ENCODE data around the gene GPR21.

- TF ChIP-seq POLR2A (IDR thresholded peaks at IDR 0.05; ENCODE audit: low read depth, low read length) (no peak), TAF1 (IDR thresholded peaks at IDR 0.05; ENCODE audit: borderline replicate concordance, low read depth, low read length) (no peak), POLR2AphosphoS5 (IDR thresholded peaks at IDR 0.05; ENCODE audit: low read depth, low read length) (no peak)
Measured at GRCh38 chr9:123000371-123001068, 32.9 kb upstream of the GPR21 start.

All from GM12892 (cell line).